ENCODE data around the gene PPP1R12C. TPM values are rescaled to one million over a fixed set of nuclear protein-coding genes. Genes with fewer than 3 reads are reported as not detected.

Gene PPP1R12C
- polyA plus RNA-seq, 6 donors from 2014 or later: 1.0 to 8.1 (median 3.2) TPM

GRCh38 chr19:55098716-55099556 is 18.5 kb downstream of the PPP1R12C start:
- no peak overlapping the region for H3K27ac Mint-ChIP-seq
- no peaks in the 10 kb centered on the region for H3K27me3 Mint-ChIP-seq
- H3K9me3 Mint-ChIP-seq: peaks cover 0 to 1% (median 0%) of the 10 kb centered on the region in 7 donors
- H3K36me3 Mint-ChIP-seq: peaks cover 0 to 15% of the 10 kb centered on the region in 2 donors
- ATAC-seq (ENCODE audit: low read depth in 2 of 2) (no peak), DNase-seq (no peak)
- H3K4me1 Mint-ChIP-seq: peaks cover 0 to 12% (median 0%) of the 10 kb centered on the region in 3 donors
- no peak overlapping the region for H3K4me3 Mint-ChIP-seq

- ATAC-seq (ENCODE audit: low read depth in 2 of 2) (no peak), DNase-seq (no peak)
- Mint-ChIP-seq H3K9me3 (peaks cover 0 to under 1% (median 0%) of the 10 kb centered on the region in 7 donors), H3K27ac (peak overlapping the region in 1 of 6 donors; percentile 47), H3K27me3 (no peaks in the 10 kb centered on the region), H3K4me1 (peaks cover 0 to 12% (median 0%) of the 10 kb centered on the region in 3 donors), H3K36me3 (peaks cover 0 to 15% of the 10 kb centered on the region in 2 donors), H3K4me3 (no peak overlapping the region)
These were observed 19.3 kb downstream of the PPP1R12C start for GRCh38 chr19:55097864-55098715.

GRCh38 chr19:55096061-55096701 is 21.3 kb downstream of the PPP1R12C start:
- Mint-ChIP-seq H3K27me3 (no peaks in the 10 kb centered on the region), H3K4me3 (no peak overlapping the region), H3K27ac (no peak overlapping the region), H3K4me1 (peaks cover 0 to 8% (median 0%) of the 10 kb centered on the region in 3 donors), H3K9me3 (no peaks in the 10 kb centered on the region), H3K36me3 (peaks cover 0 to 15% of the 10 kb centered on the region in 2 donors)
- DNase-seq: no peak
- no peak for ATAC-seq (ENCODE audit: low read depth in 2 of 2)

- no peaks in the 10 kb centered on the region for H3K27me3 Mint-ChIP-seq
- H3K9me3 Mint-ChIP-seq: no peaks in the 10 kb centered on the region
- no peak for DNase-seq
- no peak overlapping the region for H3K4me3 Mint-ChIP-seq
- peaks cover 0 to 15% of the 10 kb centered on the region in 2 donors for H3K36me3 Mint-ChIP-seq
- H3K4me1 Mint-ChIP-seq: peaks cover 0 to 8% (median 0%) of the 10 kb centered on the region in 3 donors
- H3K27ac Mint-ChIP-seq: peak overlapping the region in 1 of 6 donors; percentile 30
- no peak for ATAC-seq (ENCODE audit: low read depth in 2 of 2)
These were observed 22.0 kb downstream of the PPP1R12C start for GRCh38 chr19:55095260-55096060.

- DNase-seq (no peak), ATAC-seq (ENCODE audit: low read depth in 2 of 2) (no peak)
- H3K27me3 Mint-ChIP-seq: peaks cover 3 to 4% (median 4%) of the 10 kb centered on the region in 3 donors
- H3K27ac Mint-ChIP-seq: no peak overlapping the region
- H3K36me3 Mint-ChIP-seq: peaks cover 0 to 19% of the 10 kb centered on the region in 2 donors
- no peaks in the 10 kb centered on the region for H3K9me3 Mint-ChIP-seq
- H3K4me3 Mint-ChIP-seq: no peak overlapping the region
- H3K4me1 Mint-ChIP-seq: peaks cover 3 to 10% (median 4%) of the 10 kb centered on the region in 3 donors
These were observed 22.8 kb downstream of the PPP1R12C start for GRCh38 chr19:55094456-55095259.

- Mint-ChIP-seq H3K36me3 (peaks cover 0 to 32% of the 10 kb centered on the region in 2 donors), H3K27me3 (peaks cover 18 to 24% (median 24%) of the 10 kb centered on the region in 3 donors)
- no peak for ATAC-seq (ENCODE audit: low read depth in 2 of 2)
These were observed 24.8 kb downstream of the PPP1R12C start for GRCh38 chr19:55092423-55093318.

GRCh38 chr19:55091955-55092354 is 25.5 kb downstream of the PPP1R12C start:
- Mint-ChIP-seq H3K4me1 (peaks cover 28 to 30% (median 28%) of the 10 kb centered on the region in 3 donors), H3K9me3 (no peaks in the 10 kb centered on the region), H3K27ac (no peak overlapping the region), H3K36me3 (peaks cover 0 to 30% of the 10 kb centered on the region in 2 donors), H3K4me3 (no peak overlapping the region), H3K27me3 (peaks cover 25 to 31% (median 31%) of the 10 kb centered on the region in 3 donors)
- DNase-seq (no peak), ATAC-seq (ENCODE audit: low read depth in 2 of 2) (no peak)

More at GRCh38 chr19:55092423-55093318, 24.8 kb downstream of the PPP1R12C start:
- DNase-seq: no peak
- Mint-ChIP-seq H3K9me3 (no peaks in the 10 kb centered on the region), H3K27ac (no peak overlapping the region), H3K4me3 (no peak overlapping the region), H3K4me1 (peaks cover 23% of the 10 kb centered on the region in 3 donors)

GRCh38 chr19:55091126-55091910 is 26.1 kb downstream of the PPP1R12C start:
- DNase-seq (no peak), ATAC-seq (ENCODE audit: low read depth in 2 of 2) (no peak)
- Mint-ChIP-seq H3K4me1 (peaks cover 28 to 30% (median 28%) of the 10 kb centered on the region in 3 donors), H3K9me3 (no peaks in the 10 kb centered on the region), H3K4me3 (no peak overlapping the region), H3K36me3 (peaks cover 0 to 30% of the 10 kb centered on the region in 2 donors), H3K27ac (no peak overlapping the region), H3K27me3 (peaks cover 26 to 32% (median 31%) of the 10 kb centered on the region in 3 donors)

GRCh38 chr19:55090564-55090963 is 26.9 kb downstream of the PPP1R12C start:
- peaks cover 29 to 37% (median 36%) of the 10 kb centered on the region in 3 donors for H3K27me3 Mint-ChIP-seq
- H3K9me3 Mint-ChIP-seq: no peaks in the 10 kb centered on the region
- no peak overlapping the region for H3K4me3 Mint-ChIP-seq
- peaks cover 28 to 32% (median 30%) of the 10 kb centered on the region in 3 donors for H3K4me1 Mint-ChIP-seq
- ATAC-seq (ENCODE audit: low read depth in 2 of 2) (no peak), DNase-seq (no peak)
- H3K27ac Mint-ChIP-seq: no peak overlapping the region
- H3K36me3 Mint-ChIP-seq: peaks cover 0 to 30% of the 10 kb centered on the region in 2 donors

GRCh38 chr19:55089342-55089944 is 28.0 kb downstream of the PPP1R12C start:
- H3K4me1 Mint-ChIP-seq: peaks cover 28 to 32% (median 30%) of the 10 kb centered on the region in 3 donors

More at GRCh38 chr19:55089342-55089944, 28.0 kb downstream of the PPP1R12C start:
- H3K36me3 Mint-ChIP-seq: peaks cover 0 to 23% of the 10 kb centered on the region in 2 donors
- DNase-seq (no peak), ATAC-seq (ENCODE audit: low read depth in 2 of 2) (no peak)
- H3K9me3 Mint-ChIP-seq: no peaks in the 10 kb centered on the region
- peak overlapping the region in 5 of 8 donors; percentile 10 to 79 (median 29) for H3K4me3 Mint-ChIP-seq
- H3K27ac Mint-ChIP-seq: no peak overlapping the region
- peaks cover 39 to 47% (median 44%) of the 10 kb centered on the region in 3 donors for H3K27me3 Mint-ChIP-seq

Data from naive B cell (primary cell).